DND-41 (cell line): ENCODE results near the gene QARS1.
A peak's percentile ranks its signal among the peaks of the same experiment; 100 is the strongest.

Experiments
- ATAC-seq: fragments of 200-7000 bp; cut with Tn5 transposase; 3 replicates; pipeline ENCODE4 v1.9.1; 2021; ENCODE audit warnings: low read depth; ENCODE audit not compliant: insufficient read depth
- DNase-seq: peaks from one replicate; pipeline ENCODE4 v3.0.0-alpha.2; 2020
- H2AFZ ChIP-seq: 2 replicates; pipeline ENCODE4 v1.6.0; 2012; ENCODE audit warnings: low read depth, low read length
- H3K27ac ChIP-seq: 2 replicates; pipeline ENCODE4 v1.5.1; 2012; ENCODE audit warnings: low read length, inconsistent platforms
- H3K27me3 ChIP-seq: fragments of 200-600 bp; sonication (generic); 2 replicates; pipeline ENCODE4 v1.6.0; 2012; ENCODE audit warnings: low read length, mild to moderate bottlenecking, inconsistent platforms; ENCODE audit not compliant: insufficient read depth, poor library complexity
- H3K36me3 ChIP-seq: 2 replicates; pipeline ENCODE4 v1.5.1; 2012; ENCODE audit warnings: low read length, inconsistent platforms; ENCODE audit not compliant: insufficient read depth
- H3K4me1 ChIP-seq: 2 replicates; pipeline ENCODE4 v1.5.1; 2012; ENCODE audit warnings: mild to moderate bottlenecking, low read length; ENCODE audit not compliant: insufficient read depth
- H3K4me2 ChIP-seq: 2 replicates; pipeline ENCODE4 v1.6.0; 2012; ENCODE audit warnings: mild to moderate bottlenecking, moderate library complexity, low read length, inconsistent platforms; ENCODE audit not compliant: insufficient read depth
- H3K4me3 ChIP-seq, 2 experiments: fragments of 200-600 bp in 1 of 2; shearing (Covaris generic) in 1 of 2; 2 replicates each; pipeline ENCODE4 v1.5.1; 2012 to 2016; ENCODE audit warnings: inconsistent platforms in 2 of 2, low read length in 2 of 2, mild to moderate bottlenecking in 2 of 2, low read depth in 1 of 2, moderate library complexity in 1 of 2
- H3K79me2 ChIP-seq: 2 replicates; pipeline ENCODE4 v1.6.0; 2012; ENCODE audit warnings: low read length, inconsistent platforms; ENCODE audit not compliant: insufficient read depth
- H3K9ac ChIP-seq: 2 replicates; pipeline ENCODE4 v1.6.0; 2012; ENCODE audit warnings: low read depth, mild to moderate bottlenecking, inconsistent platforms, low read length, moderate library complexity
- H3K9me3 ChIP-seq: 2 replicates; pipeline ENCODE4 v1.5.1; 2012; ENCODE audit warnings: low read length, moderate library complexity, mild to moderate bottlenecking, inconsistent platforms; ENCODE audit not compliant: insufficient read depth, severe bottlenecking
- H4K20me1 ChIP-seq: 2 replicates; pipeline ENCODE4 v1.6.0; 2012; ENCODE audit warnings: low read length; ENCODE audit not compliant: insufficient read depth
- EZH2 ChIP-seq: IDR thresholded peaks from 3 replicates; pipeline ENCODE4 v1.6.1; 2012; ENCODE audit warnings: borderline replicate concordance, low read depth, mild to moderate bottlenecking, moderate library complexity, low read length, inconsistent platforms; ENCODE audit not compliant: severe bottlenecking
- TF ChIP-seq, protein P1 (sequence below): IDR thresholded peaks from 2 replicates; pipeline ENCODE4 v1.5.1; 2012; ENCODE audit warnings: borderline replicate concordance, low read length, moderate library complexity, mild to moderate bottlenecking; ENCODE audit not compliant: poor library complexity, severe bottlenecking; ENCODE audit errors: extremely low read depth

The QARS1 gene

DNA sequence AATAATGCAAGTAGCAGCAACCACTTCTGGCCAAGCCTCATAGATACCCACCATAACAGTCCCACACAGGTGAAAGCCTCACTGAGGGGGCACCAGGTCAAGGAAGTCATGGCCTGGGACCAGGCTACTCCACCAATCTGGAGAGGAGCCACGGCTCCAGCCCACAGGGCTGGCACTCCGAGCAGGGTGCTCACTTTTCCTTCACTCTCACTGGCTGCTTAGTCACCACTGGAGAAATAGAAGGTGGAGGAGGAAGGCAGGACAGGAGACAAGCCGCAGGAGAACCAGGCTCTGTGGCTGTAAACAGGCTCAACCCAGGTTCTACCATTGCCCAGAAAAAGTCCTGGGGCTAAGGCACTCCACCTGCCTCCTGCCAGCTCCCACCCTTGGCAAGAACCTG, 14.9 kb upstream of the QARS1 start:
- ATAC-seq = no peak
- H3K27ac ChIP-seq = peak overlapping the region; percentile 94

DNA sequence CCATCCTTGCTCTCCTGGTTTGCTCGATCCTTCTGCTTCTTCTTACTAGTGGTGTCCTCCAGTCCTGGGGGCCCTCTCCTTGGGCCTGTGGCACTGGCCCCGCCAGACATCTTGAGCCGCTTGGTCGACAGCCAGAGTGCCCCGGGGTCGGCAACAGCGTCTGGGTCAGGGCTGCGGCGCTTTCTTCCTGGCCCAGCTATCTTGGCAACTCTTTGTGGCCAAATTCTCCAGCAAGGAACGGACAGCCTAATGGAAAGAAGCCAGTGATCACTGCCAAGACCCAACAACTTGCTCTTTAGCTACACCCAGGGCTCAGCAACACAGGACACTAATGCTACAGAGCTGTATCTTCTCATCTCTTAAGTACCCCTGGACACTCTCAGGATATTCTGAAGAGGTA, 14.5 kb upstream of the QARS1 start:
- Histone ChIP-seq H3K9me3 (no peaks in the 10 kb centered on the region), H2AFZ (no peak overlapping the region), H3K4me2 (peak overlapping the region; percentile 97), H3K27ac (peak overlapping the region; percentile 94), H3K4me3 (peak overlapping the region in 1 of 2 experiments; percentile 100; a peak in 3 of 4 replicates), H4K20me1 (peaks cover 6% of the 10 kb centered on the region; the same call in 1 of the 2 replicates), H3K4me1 (peaks cover 23% of the 10 kb centered on the region), H3K36me3 (peaks cover 65% of the 10 kb centered on the region), H3K27me3 (no peaks in the 10 kb centered on the region), H3K79me2 (peaks cover 19% of the 10 kb centered on the region), H3K9ac (peak overlapping the region; percentile 99)
- TF ChIP-seq, protein P1, sequence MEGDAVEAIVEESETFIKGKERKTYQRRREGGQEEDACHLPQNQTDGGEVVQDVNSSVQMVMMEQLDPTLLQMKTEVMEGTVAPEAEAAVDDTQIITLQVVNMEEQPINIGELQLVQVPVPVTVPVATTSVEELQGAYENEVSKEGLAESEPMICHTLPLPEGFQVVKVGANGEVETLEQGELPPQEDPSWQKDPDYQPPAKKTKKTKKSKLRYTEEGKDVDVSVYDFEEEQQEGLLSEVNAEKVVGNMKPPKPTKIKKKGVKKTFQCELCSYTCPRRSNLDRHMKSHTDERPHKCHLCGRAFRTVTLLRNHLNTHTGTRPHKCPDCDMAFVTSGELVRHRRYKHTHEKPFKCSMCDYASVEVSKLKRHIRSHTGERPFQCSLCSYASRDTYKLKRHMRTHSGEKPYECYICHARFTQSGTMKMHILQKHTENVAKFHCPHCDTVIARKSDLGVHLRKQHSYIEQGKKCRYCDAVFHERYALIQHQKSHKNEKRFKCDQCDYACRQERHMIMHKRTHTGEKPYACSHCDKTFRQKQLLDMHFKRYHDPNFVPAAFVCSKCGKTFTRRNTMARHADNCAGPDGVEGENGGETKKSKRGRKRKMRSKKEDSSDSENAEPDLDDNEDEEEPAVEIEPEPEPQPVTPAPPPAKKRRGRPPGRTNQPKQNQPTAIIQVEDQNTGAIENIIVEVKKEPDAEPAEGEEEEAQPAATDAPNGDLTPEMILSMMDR = no peak
- no peak for TF ChIP-seq EZH2
- ATAC-seq (no peak), DNase-seq (no peak)

More for the DNA sequence above, 14.9 kb upstream of the QARS1 start:
- peaks cover 61% of the 10 kb centered on the region for H3K36me3 ChIP-seq
- H4K20me1 ChIP-seq = peaks cover 6% of the 10 kb centered on the region; the same call in 1 of the 2 replicates
- H2AFZ ChIP-seq = no peak overlapping the region
- no peaks in the 10 kb centered on the region for H3K27me3 ChIP-seq
- no peak for TF ChIP-seq EZH2
- TF ChIP-seq, protein P1 = no peak
- H3K4me3 ChIP-seq = peak overlapping the region; percentile 59 to 100; a peak in 3 of 4 replicates
- peaks cover 23% of the 10 kb centered on the region for H3K4me1 ChIP-seq
- peak overlapping the region; percentile 99 for H3K9ac ChIP-seq
- H3K9me3 ChIP-seq = no peaks in the 10 kb centered on the region
- peak overlapping the region; percentile 97 for H3K4me2 ChIP-seq
- H3K79me2 ChIP-seq = peaks cover 19% of the 10 kb centered on the region
- no peak for DNase-seq

DNA sequence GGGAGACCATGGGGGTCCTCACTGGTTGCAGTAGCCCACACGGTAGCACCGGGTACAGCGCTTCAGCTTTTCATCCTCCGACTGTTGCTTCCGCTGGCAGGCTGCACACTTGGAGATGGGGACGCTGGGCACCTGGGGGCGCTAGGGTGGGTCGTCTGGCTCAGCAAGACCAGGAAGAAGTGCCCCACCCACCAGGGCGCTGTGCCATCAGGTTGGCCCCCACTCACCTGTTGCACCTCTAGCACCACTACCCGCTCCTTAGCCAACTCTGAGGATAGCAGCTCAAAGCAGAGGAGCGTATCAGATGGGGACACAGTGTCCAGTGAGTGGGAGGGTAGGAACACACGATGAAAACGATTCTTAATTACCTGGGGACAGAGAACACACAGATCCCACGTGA, 7.7 kb upstream of the QARS1 start:
- Histone ChIP-seq H4K20me1 (no peaks in the 10 kb centered on the region), H2AFZ (no peak overlapping the region), H3K9ac (no peak overlapping the region), H3K4me2 (no peak overlapping the region), H3K4me3 (no peak overlapping the region), H3K27me3 (no peaks in the 10 kb centered on the region), H3K9me3 (no peaks in the 10 kb centered on the region), H3K79me2 (no peaks in the 10 kb centered on the region), H3K27ac (no peak overlapping the region), H3K4me1 (no peaks in the 10 kb centered on the region), H3K36me3 (peaks cover 92% of the 10 kb centered on the region)
- no peak for ATAC-seq
- DNase-seq = no peak
- no peak for TF ChIP-seq EZH2
- TF ChIP-seq, protein P1 = no peak
